ENCODE measurements around the gene FGGY. TPM values are rescaled to one million over a fixed set of nuclear protein-coding genes. Genes with fewer than 3 reads are reported as not detected.

The FGGY gene
- total RNA-seq, 2 donors from 2014 or later = 14.1 to 14.8 TPM

- Histone ChIP-seq H3K9me3 (ENCODE audit: control insufficient read depth, low read length) (no peaks in the 10 kb centered on the region), H3K4me3 (ENCODE audit: low read length) (no peak overlapping the region), H3K27ac (ENCODE audit: low read depth, low read length) (no peak overlapping the region), H3K4me1 (ENCODE audit: control insufficient read depth, insufficient read depth, low read length) (peaks cover 7% of the 10 kb centered on the region), H3K27me3 (ENCODE audit: control insufficient read depth, insufficient read depth, low read length, poor library complexity, severe bottlenecking) (no peaks in the 10 kb centered on the region), H3K9ac (ENCODE audit: extremely low read depth, low read length, poor library complexity, severe bottlenecking) (no peak overlapping the region), H3K36me3 (ENCODE audit: control insufficient read depth, insufficient read depth, low read length) (no peaks in the 10 kb centered on the region)
- H3K4me1 Mint-ChIP-seq = peaks cover 3% of the 10 kb centered on the region
- DNase-seq = no peak
- no peaks in the 10 kb centered on the region for H3K27me3 Mint-ChIP-seq (ENCODE audit: insufficient read depth)
- no peaks in the 10 kb centered on the region for H3K36me3 Mint-ChIP-seq (ENCODE audit: low read depth)
- 90 to 98% methylated on average over 2 to 3 of the region's 3 CpGs for WGBS, 2 experiments (ENCODE audit: insufficient coverage in 1 of 2, insufficient read length in 1 of 2)
- no peak overlapping the region for H3K4me3 Mint-ChIP-seq
- H3K9me3 Mint-ChIP-seq = no peaks in the 10 kb centered on the region
- no peak for TF ChIP-seq CTCF (conservative IDR thresholded peaks at IDR 0.05)
- H3K27ac Mint-ChIP-seq = no peak overlapping the region
Measured at GRCh38 chr1:59686170-59686569, 389.3 kb downstream of the FGGY start.

GRCh38 chr1:59686574-59686973 is 389.7 kb downstream of the FGGY start:
- no peak for TF ChIP-seq CTCF (conservative IDR thresholded peaks at IDR 0.05)
- Mint-ChIP-seq H3K27me3 (ENCODE audit: insufficient read depth) (no peaks in the 10 kb centered on the region), H3K9me3 (no peaks in the 10 kb centered on the region), H3K27ac (no peak overlapping the region), H3K4me3 (no peak overlapping the region), H3K4me1 (peaks cover 7% of the 10 kb centered on the region), H3K36me3 (ENCODE audit: low read depth) (no peaks in the 10 kb centered on the region)
- no peaks in the 10 kb centered on the region for H3K9me3 ChIP-seq (ENCODE audit: control insufficient read depth, low read length)
- no peak overlapping the region for H3K4me3 ChIP-seq (ENCODE audit: low read length)
- peaks cover 7% of the 10 kb centered on the region for H3K4me1 ChIP-seq (ENCODE audit: control insufficient read depth, insufficient read depth, low read length)
- H3K36me3 ChIP-seq (ENCODE audit: control insufficient read depth, insufficient read depth, low read length) = no peaks in the 10 kb centered on the region
- no peak overlapping the region for H3K27ac ChIP-seq (ENCODE audit: low read depth, low read length)
- 100% methylated on average over 1 to 2 of the region's 2 CpGs for WGBS, 2 experiments (ENCODE audit: insufficient coverage in 1 of 2, insufficient read length in 1 of 2)
- DNase-seq = no peak
- no peak overlapping the region for H3K9ac ChIP-seq (ENCODE audit: extremely low read depth, low read length, poor library complexity, severe bottlenecking)
- H3K27me3 ChIP-seq (ENCODE audit: control insufficient read depth, insufficient read depth, low read length, poor library complexity, severe bottlenecking) = no peaks in the 10 kb centered on the region

GRCh38 chr1:59687081-59687480 is 390.2 kb downstream of the FGGY start:
- no peak overlapping the region for H3K9ac ChIP-seq (ENCODE audit: extremely low read depth, low read length, poor library complexity, severe bottlenecking)
- H3K4me1 Mint-ChIP-seq = peaks cover 12% of the 10 kb centered on the region
- no peaks in the 10 kb centered on the region for H3K9me3 Mint-ChIP-seq

More at GRCh38 chr1:59687081-59687480, 390.2 kb downstream of the FGGY start:
- H3K36me3 Mint-ChIP-seq (ENCODE audit: low read depth) = no peaks in the 10 kb centered on the region
- TF ChIP-seq CTCF (conservative IDR thresholded peaks at IDR 0.05) = no peak
- H3K27ac Mint-ChIP-seq = no peak overlapping the region
- H3K4me1 ChIP-seq (ENCODE audit: control insufficient read depth, insufficient read depth, low read length) = peaks cover 7% of the 10 kb centered on the region
- no peak for DNase-seq
- H3K36me3 ChIP-seq (ENCODE audit: control insufficient read depth, insufficient read depth, low read length) = no peaks in the 10 kb centered on the region
- no peaks in the 10 kb centered on the region for H3K27me3 ChIP-seq (ENCODE audit: control insufficient read depth, insufficient read depth, low read length, poor library complexity, severe bottlenecking)
- WGBS, 2 experiments (ENCODE audit: insufficient coverage in 1 of 2, insufficient read length in 1 of 2) = 81 to 93% methylated on average over 2 of the region's 2 CpGs
- H3K4me3 ChIP-seq (ENCODE audit: low read length) = no peak overlapping the region
- H3K4me3 Mint-ChIP-seq = no peak overlapping the region
- no peaks in the 10 kb centered on the region for H3K27me3 Mint-ChIP-seq (ENCODE audit: insufficient read depth)
- no peaks in the 10 kb centered on the region for H3K9me3 ChIP-seq (ENCODE audit: control insufficient read depth, low read length)
- no peak overlapping the region for H3K27ac ChIP-seq (ENCODE audit: low read depth, low read length)

All from endodermal cell (in vitro differentiated cells).